Choroid plexus epithelial cell (primary cell): ENCODE measurements around the gene SPEM1.

Experiments
- DNase-seq: peaks from one replicate; pipeline ENCODE4 v3.0.0-alpha.2; 2010; ENCODE audit warnings: low read depth
- H3K4me3 ChIP-seq: 2 replicates; pipeline ENCODE4 v1.5.1; 2011; ENCODE audit warnings: low read depth, mild to moderate bottlenecking, control low read depth, low read length, moderate library complexity
- CTCF ChIP-seq: conservative IDR thresholded peaks from 2 replicates; pipeline ENCODE4 v1.5.1; 2011; ENCODE audit warnings: low read depth, mild to moderate bottlenecking, control low read depth, inconsistent platforms, low read length, moderate library complexity

The SPEM1 gene

GRCh38 chr17:7421186-7421585 is 1.1 kb downstream of the SPEM1 start:
- H3K4me3 ChIP-seq, result no peak overlapping the region
- DNase-seq, result no peak
- TF ChIP-seq CTCF, result no peak

- no peak for TF ChIP-seq CTCF
- no peak overlapping the region for H3K4me3 ChIP-seq
- no peak for DNase-seq
These were observed 3.6 kb downstream of the SPEM1 start for GRCh38 chr17:7423679-7424078.

GRCh38 chr17:7425316-7425715 is 5.2 kb downstream of the SPEM1 start, which contains the start of gene SPEM2:
SPEM2 (plus strand) TSS chr17:7425616; CDS start chr17:7425689, 73 bp downstream.
- TF ChIP-seq CTCF, result no peak
- no peak within 1 kb of the TSS for H3K4me3 ChIP-seq
- no peak for DNase-seq

GRCh38 chr17:7425756-7426155 is 5.6 kb downstream of the SPEM1 start:
- no peak for DNase-seq
- no peak for TF ChIP-seq CTCF
- H3K4me3 ChIP-seq, result no peak overlapping the region

- no peak overlapping the region for H3K4me3 ChIP-seq
- DNase-seq, result no peak
- TF ChIP-seq CTCF, result no peak
These were observed 6.2 kb downstream of the SPEM1 start for GRCh38 chr17:7426203-7426863.

- no peak for DNase-seq
- TF ChIP-seq CTCF, result no peak
- no peak overlapping the region for H3K4me3 ChIP-seq
These were observed 6.9 kb downstream of the SPEM1 start for GRCh38 chr17:7426896-7427489.

GRCh38 chr17:7427549-7427948 is 7.4 kb downstream of the SPEM1 start:
- no peak for DNase-seq
- TF ChIP-seq CTCF, result no peak
- no peak overlapping the region for H3K4me3 ChIP-seq
